RKO (cell line): ENCODE data around the gene HOXD3.
A peak's percentile ranks its signal among the peaks of the same experiment; 100 is the strongest.

Experiments used
- DNase-seq: peaks from one replicate; pipeline ENCODE4 v3.0.0-alpha.2; 2016; ENCODE audit warnings: low spot score

Gene HOXD3

DNA sequence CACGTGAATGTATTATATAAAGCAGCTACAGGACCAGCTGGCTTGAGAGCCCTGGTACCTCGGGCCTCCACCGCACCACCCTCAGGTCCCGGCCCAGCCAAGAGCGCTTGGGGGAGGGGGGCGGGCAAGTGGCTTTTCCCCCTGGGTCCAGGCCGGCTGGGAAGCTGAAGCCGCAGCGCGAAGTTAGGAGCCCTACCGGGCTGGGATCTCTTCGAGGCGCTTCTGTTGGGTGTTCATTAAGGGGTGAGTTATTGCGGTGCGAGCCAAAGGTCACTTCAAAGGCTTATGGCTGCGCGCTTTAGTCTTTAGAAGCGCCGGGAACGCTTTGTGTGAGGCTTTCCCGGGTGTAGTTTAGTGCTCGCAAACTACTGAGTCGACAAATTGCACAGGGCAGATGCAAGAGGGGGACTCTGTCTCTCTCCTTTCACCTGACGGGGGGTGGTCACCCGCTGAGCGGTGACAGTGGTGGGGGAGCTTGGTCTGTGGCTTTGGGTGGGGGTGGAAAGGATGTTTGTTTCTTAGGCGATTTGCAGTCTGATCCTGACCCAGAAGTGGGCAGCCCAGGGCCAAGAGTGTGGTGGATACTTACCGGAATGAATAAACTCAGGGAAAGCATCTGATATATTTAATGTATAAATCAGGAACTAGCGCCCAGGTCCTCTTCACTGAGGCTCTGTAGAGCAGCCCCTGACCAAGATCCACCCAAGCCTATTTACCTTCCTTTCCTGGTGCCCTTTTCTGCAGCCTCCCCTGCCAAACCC is 6.0 kb downstream of the HOXD3 start:
- no peak for DNase-seq

DNA sequence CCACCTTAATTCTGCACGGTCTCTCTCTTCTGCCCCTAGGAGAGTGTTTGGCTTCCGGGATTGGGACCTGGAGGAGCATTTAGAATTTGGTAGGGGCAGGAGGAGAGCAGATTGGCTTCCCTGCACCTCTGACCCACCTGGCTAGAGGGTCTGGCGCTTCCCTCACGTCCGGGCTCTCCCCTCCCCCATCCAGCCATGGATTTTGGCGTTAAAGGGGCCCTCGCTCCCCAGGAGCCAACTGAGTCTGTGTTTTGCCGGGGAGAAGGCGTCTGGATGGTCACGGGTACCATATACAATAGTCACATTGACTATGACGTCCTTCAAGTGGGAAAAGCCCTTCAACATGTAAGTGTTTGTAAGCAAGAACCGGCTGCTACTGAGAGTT is 6.6 kb downstream of the HOXD3 start:
- no peak for DNase-seq

DNA sequence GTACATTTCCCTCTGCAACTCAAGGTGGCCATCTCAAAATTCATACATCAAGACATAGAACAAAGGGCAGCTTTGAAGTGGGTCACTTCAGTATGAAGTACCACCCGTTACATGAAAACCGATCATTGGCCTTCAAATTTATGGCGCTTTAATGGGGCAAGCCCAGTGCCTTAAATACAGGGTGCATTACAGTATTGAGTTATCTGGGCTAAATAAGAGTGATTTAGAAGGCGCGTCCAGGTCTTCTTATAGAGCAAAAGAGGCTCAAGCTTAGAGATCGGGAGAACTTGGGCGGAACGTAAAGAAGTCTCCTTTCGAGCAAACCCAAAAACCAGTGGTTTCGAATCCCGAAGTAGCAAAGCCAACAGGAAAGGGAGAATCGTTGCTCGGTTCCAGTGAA is 7.1 kb downstream of the HOXD3 start:
- DNase-seq = no peak

DNA sequence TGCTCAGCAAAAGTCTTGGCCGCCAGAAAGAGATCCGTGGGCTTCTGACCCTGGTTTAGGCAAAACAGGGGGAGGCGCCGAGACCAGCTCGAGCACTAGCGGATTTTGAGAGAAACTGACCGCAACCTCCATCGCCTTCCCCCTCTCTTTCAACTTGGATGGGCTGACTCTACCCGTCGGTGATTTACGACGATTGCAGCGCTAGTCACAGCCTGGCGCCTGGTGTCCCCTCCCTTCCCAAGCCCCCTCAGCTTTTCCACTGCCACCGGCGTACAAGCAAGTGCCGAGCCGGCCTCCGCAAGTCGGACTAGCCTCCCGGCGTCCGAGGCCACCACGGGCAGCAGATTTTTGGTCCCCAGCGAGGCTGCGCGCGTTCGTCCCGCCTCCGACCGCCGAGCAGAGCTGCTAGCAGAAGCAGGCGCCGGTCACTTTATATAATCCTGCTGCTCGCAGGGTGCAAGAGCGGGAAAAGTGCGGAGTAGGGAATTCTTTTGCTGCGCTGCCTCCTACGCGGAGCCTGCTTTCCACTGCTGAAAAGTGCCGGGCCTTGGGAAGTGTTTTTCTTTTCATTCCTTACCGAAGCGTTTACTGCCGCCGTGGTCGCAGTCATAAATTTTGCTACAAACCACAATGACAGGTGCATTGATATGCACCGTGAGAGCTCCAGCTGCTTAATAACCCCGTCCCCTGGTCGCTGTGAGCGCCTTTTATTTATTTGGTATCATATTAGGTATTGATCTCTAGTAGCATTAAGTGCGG is 7.7 kb downstream of the HOXD3 start:
- DNase-seq = no peak

DNA sequence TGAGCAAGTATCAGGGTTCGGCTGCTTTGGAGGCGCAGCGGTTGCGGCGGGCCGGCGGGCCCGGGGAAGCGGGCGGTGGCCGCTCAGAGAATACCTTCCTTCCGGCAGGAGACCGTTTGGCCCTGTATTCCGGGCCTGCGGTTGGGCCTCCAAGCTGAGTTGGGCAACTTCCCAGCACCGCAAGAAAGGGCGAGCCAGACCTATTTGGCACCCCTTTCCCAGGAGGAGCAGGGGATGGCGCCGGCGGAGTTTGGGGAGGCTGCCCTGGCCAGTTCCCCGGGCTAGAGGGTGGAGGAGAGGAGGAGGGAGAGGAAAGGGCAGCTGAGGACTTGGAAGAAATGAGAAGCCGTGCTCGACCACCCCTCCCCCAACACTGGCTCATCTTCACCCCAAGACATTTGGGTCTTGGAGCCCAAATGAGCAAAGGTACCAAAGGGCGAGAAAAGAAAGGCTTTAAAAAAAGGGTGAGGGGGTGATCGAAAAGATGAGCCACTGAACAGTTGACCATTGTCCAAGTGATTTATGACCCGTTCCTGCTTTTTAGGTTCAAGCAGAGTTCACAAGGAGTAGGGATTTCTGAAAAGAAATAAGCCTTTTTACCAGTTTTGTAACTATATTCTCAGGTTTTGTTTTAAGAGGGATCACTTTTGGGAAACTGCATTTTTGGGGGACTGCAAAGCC is 8.4 kb downstream of the HOXD3 start:
- DNase-seq = no peak

DNA sequence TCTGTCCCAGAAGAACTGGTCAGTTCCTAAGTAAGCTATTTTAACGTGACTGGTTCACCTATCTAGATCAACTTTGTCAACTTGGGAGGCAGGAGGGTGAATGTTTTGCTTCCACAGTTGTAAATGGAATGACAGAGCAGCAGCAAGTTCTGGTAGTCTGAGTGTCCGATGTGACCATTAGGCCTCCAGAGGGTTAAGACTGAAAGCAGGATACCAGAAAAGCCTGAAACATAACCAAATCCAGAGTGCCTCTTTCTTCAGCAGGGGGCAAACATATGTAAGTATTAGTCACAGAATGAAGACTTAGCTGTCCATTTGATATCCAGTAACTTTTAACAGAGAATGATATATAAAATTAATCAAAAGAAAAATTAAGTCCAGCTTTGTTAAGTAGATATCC is 9.2 kb downstream of the HOXD3 start:
- no peak for DNase-seq

DNA sequence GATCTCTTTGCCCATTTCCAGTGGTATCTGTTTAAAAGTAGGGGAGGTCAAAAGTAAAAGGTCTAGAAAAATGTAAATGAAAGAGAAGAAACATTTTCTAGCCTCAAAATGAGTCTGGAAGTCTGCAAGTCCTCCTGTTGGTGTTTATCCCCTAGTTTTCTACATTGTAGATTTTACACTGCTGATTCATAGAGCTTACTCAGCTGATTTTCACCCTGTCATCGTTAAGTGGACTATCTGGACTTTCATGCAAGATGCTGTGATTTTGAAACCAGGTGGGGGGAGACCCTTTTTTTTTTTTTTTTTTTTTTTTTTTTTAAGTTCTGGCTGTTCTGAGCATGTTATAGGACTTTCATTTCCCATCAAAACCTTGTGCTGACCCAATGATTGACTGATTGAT is 10.3 kb downstream of the HOXD3 start:
- DNase-seq = peak; percentile 39

DNA sequence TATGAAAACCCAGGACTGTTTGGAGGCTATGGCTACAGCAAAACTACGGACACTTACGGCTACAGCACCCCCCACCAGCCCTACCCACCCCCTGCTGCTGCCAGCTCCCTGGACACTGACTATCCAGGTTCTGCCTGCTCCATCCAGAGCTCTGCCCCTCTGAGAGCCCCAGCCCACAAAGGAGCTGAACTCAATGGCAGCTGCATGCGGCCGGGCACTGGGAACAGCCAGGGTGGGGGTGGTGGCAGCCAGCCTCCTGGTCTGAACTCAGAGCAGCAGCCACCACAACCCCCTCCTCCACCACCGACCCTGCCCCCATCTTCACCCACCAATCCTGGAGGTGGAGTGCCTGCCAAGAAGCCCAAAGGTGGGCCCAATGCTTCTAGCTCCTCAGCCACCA is 12.1 kb downstream of the HOXD3 start:
- DNase-seq = no peak

DNA sequence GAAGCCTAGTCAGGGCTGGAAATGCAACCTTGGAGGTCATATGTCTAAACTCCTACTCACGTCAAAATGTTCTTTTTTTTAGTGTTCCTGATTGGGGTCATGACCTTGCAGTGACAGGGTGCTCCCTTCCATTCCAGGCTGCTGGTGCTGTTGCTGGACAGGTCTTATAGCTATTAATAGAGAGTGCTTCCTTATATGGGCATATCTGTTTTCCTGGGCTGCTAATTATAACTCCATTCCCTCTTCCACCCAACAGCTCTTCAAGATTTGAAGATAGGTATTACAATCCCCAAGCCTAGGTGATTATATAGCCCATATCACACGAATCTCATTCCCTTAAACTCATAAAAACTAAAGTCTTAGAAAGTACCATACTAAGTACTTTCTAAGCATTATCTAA is 12.6 kb downstream of the HOXD3 start:
- DNase-seq = no peak

DNA sequence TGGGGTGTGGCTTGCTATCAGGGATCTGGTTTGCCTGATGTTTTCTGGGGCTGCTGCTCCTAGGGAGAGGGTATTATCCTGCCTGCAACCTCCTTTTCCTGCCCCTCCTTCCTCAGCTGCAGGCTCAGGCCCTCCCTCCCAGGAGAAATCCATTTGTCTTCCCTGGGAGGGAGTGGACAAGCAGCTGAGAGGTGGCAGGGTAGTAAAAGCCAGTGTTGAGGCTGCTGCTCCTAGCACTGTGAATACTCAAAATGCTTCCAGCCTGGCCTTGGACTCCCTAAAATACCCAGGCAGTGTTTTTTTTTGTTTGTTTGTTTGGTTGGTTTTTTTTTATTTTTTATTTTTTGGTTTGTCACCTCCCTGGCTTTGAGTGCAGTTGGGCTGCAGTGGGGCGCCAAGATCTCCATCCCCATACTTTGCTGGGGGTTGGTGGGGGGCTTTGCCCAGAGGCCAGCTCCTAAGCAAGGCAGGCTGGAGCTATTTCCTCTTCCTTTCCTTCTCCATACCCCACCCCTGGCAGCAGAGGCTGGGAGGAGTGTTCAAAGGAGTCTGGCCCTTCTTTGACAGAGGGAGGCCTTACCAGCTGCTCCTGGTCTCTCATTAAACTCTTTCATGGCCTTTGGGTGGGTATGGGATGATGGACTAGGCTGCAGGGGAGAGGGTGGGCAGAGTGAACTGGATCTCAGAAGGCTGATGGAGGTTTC is 13.6 kb downstream of the HOXD3 start:
- no peak for DNase-seq

DNA sequence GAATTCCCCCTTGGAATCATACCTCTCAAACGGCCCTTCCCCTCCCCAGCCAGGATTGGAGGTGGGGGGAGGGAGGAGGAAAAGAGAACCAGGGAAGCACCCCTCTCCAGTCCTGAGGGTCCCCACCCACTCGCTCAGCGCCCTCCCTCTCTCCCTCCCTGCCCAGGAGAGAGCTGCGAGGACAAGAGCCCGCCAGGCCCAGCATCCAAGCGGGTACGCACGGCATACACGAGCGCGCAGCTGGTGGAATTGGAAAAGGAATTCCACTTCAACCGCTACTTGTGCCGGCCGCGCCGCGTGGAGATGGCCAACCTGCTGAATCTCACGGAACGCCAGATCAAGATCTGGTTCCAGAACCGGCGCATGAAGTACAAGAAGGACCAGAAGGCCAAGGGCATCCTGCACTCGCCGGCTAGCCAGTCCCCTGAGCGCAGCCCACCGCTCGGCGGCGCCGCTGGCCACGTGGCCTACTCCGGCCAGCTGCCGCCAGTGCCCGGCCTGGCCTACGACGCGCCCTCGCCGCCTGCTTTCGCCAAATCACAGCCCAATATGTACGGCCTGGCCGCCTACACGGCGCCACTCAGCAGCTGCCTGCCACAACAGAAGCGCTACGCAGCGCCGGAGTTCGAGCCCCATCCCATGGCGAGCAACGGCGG is 14.4 kb downstream of the HOXD3 start:
- DNase-seq = no peak

DNA sequence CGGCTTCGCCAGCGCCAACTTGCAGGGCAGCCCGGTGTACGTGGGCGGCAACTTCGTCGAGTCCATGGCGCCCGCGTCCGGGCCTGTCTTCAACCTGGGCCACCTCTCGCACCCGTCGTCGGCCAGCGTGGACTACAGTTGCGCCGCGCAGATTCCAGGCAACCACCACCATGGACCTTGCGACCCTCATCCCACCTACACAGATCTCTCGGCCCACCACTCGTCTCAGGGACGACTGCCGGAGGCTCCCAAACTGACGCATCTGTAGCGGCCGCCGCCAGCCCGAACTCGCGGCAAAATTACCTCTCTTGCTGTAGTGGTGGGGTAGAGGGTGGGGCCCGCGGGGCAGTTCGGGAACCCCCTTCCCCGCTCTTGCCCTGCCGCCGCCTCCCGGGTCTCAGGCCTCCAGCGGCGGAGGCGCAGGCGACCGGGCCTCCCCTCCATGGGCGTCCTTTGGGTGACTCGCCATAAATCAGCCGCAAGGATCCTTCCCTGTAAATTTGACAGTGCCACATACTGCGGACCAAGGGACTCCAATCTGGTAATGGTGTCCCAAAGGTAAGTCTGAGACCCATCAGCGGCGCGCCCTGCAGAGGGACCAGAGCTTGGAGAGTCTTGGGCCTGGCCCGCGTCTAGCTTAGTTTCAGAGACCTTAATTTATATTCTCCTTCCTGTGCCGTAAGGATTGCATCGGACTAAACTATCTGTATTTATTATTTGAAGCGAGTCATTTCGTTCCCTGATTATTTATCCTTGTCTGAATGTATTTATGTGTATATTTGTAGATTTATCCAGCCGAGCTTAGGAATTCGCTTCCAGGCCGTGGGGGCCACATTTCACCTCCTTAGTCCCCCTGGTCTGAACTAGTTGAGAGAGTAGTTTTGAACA is 15.1 kb downstream of the HOXD3 start:
- no peak for DNase-seq

DNA sequence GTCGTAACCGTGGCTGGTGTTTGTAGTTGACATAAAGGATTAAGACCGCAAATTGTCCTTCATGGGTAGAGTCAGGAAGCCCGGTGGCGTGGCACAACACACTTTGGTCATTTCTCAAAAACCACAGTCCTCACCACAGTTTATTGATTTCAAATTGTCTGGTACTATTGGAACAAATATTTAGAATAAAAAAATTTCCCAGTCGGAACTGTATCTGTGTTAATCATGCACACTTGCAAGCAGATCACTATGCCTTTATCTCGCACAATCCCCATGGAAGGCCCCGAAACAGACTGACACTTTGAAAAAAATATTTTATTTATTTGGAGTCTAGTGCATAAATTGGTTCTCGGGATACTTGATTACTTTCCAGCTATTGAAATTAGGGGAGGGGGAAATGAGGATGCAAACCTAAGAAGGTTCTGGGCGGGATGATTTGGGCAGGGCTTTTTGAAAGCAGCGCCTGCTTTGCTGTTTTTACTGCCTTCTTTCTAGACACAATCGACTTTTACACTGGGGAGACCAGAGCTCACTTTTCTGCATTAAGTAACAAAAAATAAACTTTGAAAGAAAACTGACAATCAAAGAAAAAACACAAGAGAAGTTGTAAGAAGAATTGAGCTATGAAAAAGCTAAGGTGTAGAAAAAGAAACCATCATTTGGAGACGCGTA is 15.9 kb downstream of the HOXD3 start:
- no peak for DNase-seq

DNA sequence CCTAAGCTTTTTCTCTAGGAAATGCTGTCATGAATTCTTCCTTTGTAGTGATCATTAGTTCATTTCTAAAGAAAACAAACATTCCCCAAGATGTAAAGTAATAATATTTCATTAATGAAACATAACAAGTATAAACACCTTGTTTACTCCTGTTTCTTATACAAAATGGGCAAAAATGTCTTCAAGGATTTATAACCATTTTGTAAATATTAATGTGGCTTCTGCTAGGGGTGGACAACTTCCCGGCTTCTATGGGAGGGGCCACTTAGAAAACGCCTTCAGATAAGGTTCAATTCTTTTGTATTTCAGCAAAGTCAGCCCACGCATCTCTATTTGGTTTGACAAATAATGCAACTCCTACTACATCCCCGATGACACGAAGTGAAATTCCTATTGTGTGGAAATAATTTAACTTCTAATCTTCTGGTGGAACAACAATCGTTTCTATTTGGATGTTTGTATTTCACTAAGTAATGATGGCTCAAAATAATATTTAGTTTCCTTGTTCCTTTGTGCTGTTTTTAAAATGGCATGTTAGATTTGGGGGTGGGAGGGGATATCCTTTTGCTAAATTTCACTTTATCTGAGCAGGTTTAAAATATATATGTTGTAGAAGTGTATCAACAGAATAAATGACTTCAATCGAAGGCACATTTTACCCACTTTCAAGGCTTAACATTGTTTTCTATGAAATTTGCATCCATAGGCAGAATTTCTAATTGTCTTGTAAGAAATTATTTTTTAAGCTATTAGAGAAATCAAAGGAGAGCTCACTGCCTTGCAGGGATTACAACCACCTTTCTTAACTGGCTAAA is 16.7 kb downstream of the HOXD3 start:
- DNase-seq = no peak

DNA sequence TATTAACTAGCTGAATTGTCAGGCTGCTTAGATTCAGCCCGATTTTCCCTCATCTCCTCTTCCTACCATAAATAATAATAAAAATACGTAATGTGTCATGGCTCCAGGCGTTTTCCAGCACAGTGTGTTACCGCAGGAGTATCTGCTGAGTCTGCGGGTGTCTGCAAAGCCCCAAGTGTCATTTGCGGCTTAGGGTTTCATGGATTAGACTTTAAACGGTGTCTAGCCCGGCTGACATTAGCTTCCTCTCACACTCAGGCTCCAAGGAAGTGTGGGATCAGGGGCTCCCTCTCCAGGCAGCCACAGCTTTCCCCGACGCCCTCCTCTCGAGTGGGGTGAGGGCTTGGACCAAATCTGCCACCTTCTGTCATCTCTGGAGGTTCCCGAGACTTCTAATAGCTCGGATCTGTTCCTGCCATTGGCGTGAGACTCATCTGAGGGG is 17.3 kb downstream of the HOXD3 start:
- DNase-seq = no peak

DNA sequence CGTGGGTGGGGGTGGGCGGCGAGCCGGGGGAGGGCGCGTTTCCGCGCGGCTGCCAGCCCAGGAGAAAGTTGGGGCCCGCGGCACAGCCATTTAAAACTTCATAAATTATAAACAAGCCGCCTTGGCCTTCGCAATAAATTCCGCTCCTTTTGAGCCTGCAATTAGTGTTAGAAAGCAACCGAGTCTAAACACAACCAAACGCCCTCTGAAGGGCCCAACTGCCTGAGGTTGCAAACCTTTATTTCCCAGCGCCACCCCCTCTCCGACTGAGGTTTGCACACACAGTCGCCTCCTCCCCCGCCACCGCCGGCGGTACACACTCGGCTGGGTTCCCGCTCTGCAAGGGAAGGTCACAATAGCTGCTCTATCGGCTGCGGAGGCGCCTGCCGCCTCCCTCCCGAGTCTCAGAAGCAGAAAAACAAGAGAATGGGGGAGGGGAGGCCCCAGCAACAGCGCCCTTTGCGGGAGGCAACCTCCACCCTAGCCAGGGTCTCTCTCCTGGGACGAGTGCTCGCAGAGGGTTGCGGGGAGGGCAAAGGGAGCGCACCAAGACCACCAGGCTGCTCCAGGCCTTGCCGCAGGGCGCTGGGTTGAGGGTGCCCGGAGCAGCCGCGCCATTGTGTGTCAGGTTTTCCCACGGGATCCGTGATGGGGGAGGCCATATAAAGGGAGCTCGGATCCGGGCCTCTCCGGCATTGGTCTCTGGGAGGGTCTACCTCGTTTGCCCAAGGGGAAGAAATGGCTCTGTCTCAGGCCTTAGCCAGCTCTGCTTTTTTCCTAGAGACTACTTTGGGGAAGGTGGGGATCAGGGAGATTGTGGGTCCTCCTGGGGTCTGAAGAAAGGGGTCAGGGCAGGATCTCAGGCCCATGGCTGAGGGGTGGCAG is 18.0 kb downstream of the HOXD3 start:
- no peak for DNase-seq

DNA sequence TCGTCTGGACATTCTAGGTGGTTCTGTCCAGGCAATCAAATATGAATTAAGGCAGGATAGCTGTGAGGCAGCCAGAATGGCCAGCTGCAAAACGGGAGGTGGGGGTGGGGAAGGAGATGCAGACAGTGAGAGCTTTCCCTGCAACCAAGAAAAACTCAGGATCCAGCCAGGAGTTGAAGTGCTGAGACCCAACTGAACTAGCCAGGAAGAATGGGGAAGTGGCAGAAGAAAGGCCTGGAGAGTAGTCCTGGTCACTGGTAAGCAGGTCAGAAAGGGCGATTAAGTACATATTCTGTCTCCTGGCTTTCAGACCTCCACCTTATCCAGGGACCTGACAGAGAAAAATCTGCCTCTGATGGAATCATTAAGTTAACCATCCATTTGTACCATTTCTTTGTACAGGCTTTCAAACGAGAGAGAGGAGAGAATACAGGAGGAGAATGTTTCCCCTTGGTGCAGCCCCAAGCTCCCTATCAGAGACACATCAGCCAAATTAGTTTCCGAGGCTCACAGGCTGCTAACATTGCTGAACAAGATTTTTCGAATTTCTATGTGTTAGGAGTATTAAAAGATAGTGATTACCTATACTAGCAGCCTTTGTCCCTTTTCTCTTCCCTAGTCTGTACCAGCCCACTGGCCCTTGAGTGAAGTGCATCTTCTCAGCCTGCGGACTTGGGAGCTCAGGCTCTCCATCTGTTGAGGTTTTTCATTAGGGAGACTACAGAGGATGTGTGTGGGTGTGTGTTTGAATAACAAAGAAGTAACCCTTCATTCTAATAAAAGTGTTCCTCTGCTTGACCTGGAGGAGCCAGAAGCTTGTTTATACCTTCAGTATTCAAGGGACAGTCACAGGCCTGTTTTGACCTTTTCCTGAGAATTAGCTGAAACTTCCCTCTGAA is 18.9 kb downstream of the HOXD3 start:
- DNase-seq = no peak
